Gastroesophageal sphincter (tissue), 4 donors: ENCODE results near the gene SACM1L. TPM values are rescaled to one million over a fixed set of nuclear protein-coding genes. Genes with fewer than 3 reads are reported as not detected.

Source experiments
- ATAC-seq: fragments of 150-250 bp; one replicate; pipeline ENCODE4 v1.9.1; 2016; ENCODE audit warnings: mild to moderate bottlenecking, moderate library complexity
- H3K27ac ChIP-seq, 4 donors: fragments of 200-600 bp; sonication (generic) in 3 of 4; 1 replicate in 3 of 4; 2 replicates in 1 of 4; pipeline ENCODE4 v1.5.1; 2016 to 2019
- H3K27me3 ChIP-seq: fragments of 200-600 bp; sonication (generic); one replicate; pipeline ENCODE4 v1.5.1; 2019
- H3K36me3 ChIP-seq, 2 donors: fragments of 200-600 bp; sonication (generic); one replicate each; pipeline ENCODE4 v1.5.1; 2019; ENCODE audit warnings: control low read depth in 1 of 2
- H3K4me1 ChIP-seq, 3 donors: fragments of 200-600 bp; sonication (generic); 1 replicate in 2 of 3; 2 replicates in 1 of 3; pipeline ENCODE4 v1.5.1; 2016 to 2019; ENCODE audit warnings: control low read depth in 2 of 3
- H3K4me3 ChIP-seq, 2 donors: fragments of 200-600 bp; sonication (generic); one replicate each; pipeline ENCODE4 v1.5.1; 2019; ENCODE audit warnings: mild to moderate bottlenecking in 1 of 2, moderate library complexity in 1 of 2
- H3K9me3 ChIP-seq, 3 donors: fragments of 200-600 bp; sonication (generic); one replicate each; pipeline ENCODE4 v1.5.1; 2017 to 2019; ENCODE audit warnings: control low read depth in 2 of 3
- CTCF ChIP-seq, 4 experiments: fragments of 200-600 bp in 2 of 4; fragments of 450-650 bp in 2 of 4; sonication (generic) in 1 of 4; IDR thresholded peaks; one replicate each; pipeline ENCODE4 v1.5.1; 2017 to 2019; ENCODE audit warnings: antibody characterized with exemption in 4 of 4, mild to moderate bottlenecking in 2 of 4, moderate library complexity in 2 of 4
- EP300 ChIP-seq: sonication (generic); formaldehyde crosslinking; IDR thresholded peaks from one replicate; pipeline ENCODE4 v1.6.1; 2017; ENCODE audit warnings: antibody characterized with exemption, mild to moderate bottlenecking
- POLR2A ChIP-seq, 2 donors: fragments of 450-650 bp; IDR thresholded peaks; one replicate each; pipeline ENCODE4 v1.6.1; 2017; ENCODE audit warnings: antibody characterized with exemption in 2 of 2, mild to moderate bottlenecking in 2 of 2, moderate library complexity in 1 of 2
- POLR2AphosphoS5 ChIP-seq: sonication (generic); formaldehyde crosslinking; IDR thresholded peaks from one replicate; pipeline ENCODE4 v1.6.1; 2017; ENCODE audit warnings: antibody characterized with exemption
- WGBS, 2 donors: methylation state at CpG; one replicate each; pipeline ENCODE4 v1.1.5; 2018; ENCODE audit warnings: low coverage in 1 of 2; 5-methylcytosine and 5-hydroxymethylcytosine counted together
- total RNA-seq, 4 donors: library from RNA; depleted of rRNA; stranded (reverse); fragments of >200 nt; gene quantifications; one replicate each; pipeline ENCODE4 v1.1.0, GENCODE V29; 2016

The SACM1L gene
- total RNA-seq, 4 donors from 2014 or later = 31.9 to 52.6 (median 38.2) TPM

- Histone ChIP-seq H3K4me1 (no peaks in the 10 kb centered on the region), H3K27ac (no peak overlapping the region), H3K4me3 (no peak overlapping the region), H3K9me3 (no peaks in the 10 kb centered on the region), H3K36me3 (peaks cover 7 to 100% of the 10 kb centered on the region in 2 donors), H3K27me3 (no peaks in the 10 kb centered on the region)
- TF ChIP-seq EP300 (no peak), POLR2AphosphoS5 (no peak), CTCF (IDR thresholded peaks at IDR 0.05) (no peak), POLR2A (IDR thresholded peaks at IDR 0.05) (no peak)
- 71 to 88% methylated on average over 1 to 2 of the region's 2 CpGs for WGBS, 2 donors
- no peak for ATAC-seq
Observed at GRCh38 chr3:45739991-45740390, 50.8 kb downstream of the SACM1L start.

GRCh38 chr3:45741247-45741646 is 52.1 kb downstream of the SACM1L start:
- H3K27ac ChIP-seq = no peak overlapping the region
- H3K9me3 ChIP-seq = no peaks in the 10 kb centered on the region
- H3K4me3 ChIP-seq = no peak overlapping the region
- TF ChIP-seq CTCF (IDR thresholded peaks at IDR 0.05) (no peak), POLR2A (IDR thresholded peaks at IDR 0.05) (no peak), EP300 (no peak), POLR2AphosphoS5 (no peak)
- no peaks in the 10 kb centered on the region for H3K4me1 ChIP-seq
- peaks cover 7 to 100% of the 10 kb centered on the region in 2 donors for H3K36me3 ChIP-seq
- H3K27me3 ChIP-seq = no peaks in the 10 kb centered on the region
- no peak for ATAC-seq

- TF ChIP-seq POLR2A (IDR thresholded peaks at IDR 0.05) (no peak), EP300 (no peak), POLR2AphosphoS5 (no peak), CTCF (IDR thresholded peaks at IDR 0.05) (no peak)
- H3K27ac ChIP-seq = no peak overlapping the region
- no peak for ATAC-seq
- H3K9me3 ChIP-seq = no peaks in the 10 kb centered on the region
- H3K4me1 ChIP-seq = no peaks in the 10 kb centered on the region
- peaks cover 7 to 100% of the 10 kb centered on the region in 2 donors for H3K36me3 ChIP-seq
- no peak overlapping the region for H3K4me3 ChIP-seq
- H3K27me3 ChIP-seq = no peaks in the 10 kb centered on the region
- WGBS, 2 donors = 61 to 83% methylated on average over 5 to 6 of the region's 6 CpGs
Observed at GRCh38 chr3:45741742-45742460, 52.7 kb downstream of the SACM1L start.

- no peak overlapping the region for H3K27ac ChIP-seq
- H3K4me1 ChIP-seq = no peaks in the 10 kb centered on the region
- H3K27me3 ChIP-seq = no peaks in the 10 kb centered on the region
- WGBS, 2 donors = 93 to 95% methylated on average over 3 to 4 of the region's 4 CpGs
- no peak for TF ChIP-seq POLR2AphosphoS5
- no peak for TF ChIP-seq EP300
- TF ChIP-seq CTCF (IDR thresholded peaks at IDR 0.05) = no peak
- no peaks in the 10 kb centered on the region for H3K9me3 ChIP-seq
- peaks cover 7 to 100% of the 10 kb centered on the region in 2 donors for H3K36me3 ChIP-seq
- H3K4me3 ChIP-seq = no peak overlapping the region
- ATAC-seq = no peak
Observed at GRCh38 chr3:45742461-45743089, 53.4 kb downstream of the SACM1L start.

GRCh38 chr3:45746165-45746776 is 57.1 kb downstream of the SACM1L start:
- no peaks in the 10 kb centered on the region for H3K9me3 ChIP-seq
- no peak for ATAC-seq
- 81 to 92% methylated on average over 4 to 6 of the region's 32 CpGs for WGBS, 2 donors
- TF ChIP-seq POLR2AphosphoS5 (no peak), CTCF (IDR thresholded peaks at IDR 0.05) (no peak)
- H3K27ac ChIP-seq = no peak overlapping the region
- H3K27me3 ChIP-seq = no peaks in the 10 kb centered on the region
- no peak overlapping the region for H3K4me3 ChIP-seq
- no peaks in the 10 kb centered on the region for H3K4me1 ChIP-seq
- H3K36me3 ChIP-seq = peaks cover 0 to 70% of the 10 kb centered on the region in 2 donors
